Liver (tissue), 9 donors: Measurements from ENCODE around the gene GNB1. TPM values are rescaled to one million over a fixed set of nuclear protein-coding genes. Genes with fewer than 3 reads are reported as not detected.

ENCODE experiments used
- DNase-seq: peaks from one replicate; pipeline ENCODE4 v3.0.0-alpha.2; 2017; ENCODE audit warnings: low spot score
- H3K27ac ChIP-seq, 2 donors: one replicate each; pipeline ENCODE4 v1.7.0; 2013; ENCODE audit warnings: inconsistent platforms in 2 of 2, low read length in 2 of 2, control low read depth in 1 of 2, low read depth in 1 of 2, mild to moderate bottlenecking in 1 of 2
- H3K27me3 ChIP-seq, 4 donors: one replicate each; pipeline versions ENCODE4 v1.6.1 to v1.7.0; 2013; ENCODE audit warnings: low read length in 3 of 4, inconsistent platforms in 1 of 4, mild to moderate bottlenecking in 1 of 4, moderate library complexity in 1 of 4; ENCODE audit not compliant: control insufficient read depth in 4 of 4, insufficient read depth in 4 of 4
- H3K36me3 ChIP-seq, 4 donors: one replicate each; pipeline versions ENCODE4 v1.6.1 to v1.7.0; 2013; ENCODE audit warnings: low read length in 3 of 4, mild to moderate bottlenecking in 3 of 4, low read depth in 1 of 4, moderate library complexity in 1 of 4; ENCODE audit not compliant: control insufficient read depth in 4 of 4, insufficient read depth in 3 of 4
- H3K4me1 ChIP-seq, 4 donors: one replicate each; pipeline versions ENCODE4 v1.6.1 to v1.7.0; 2013; ENCODE audit warnings: low read length in 3 of 4, mild to moderate bottlenecking in 3 of 4, moderate library complexity in 1 of 4; ENCODE audit not compliant: control insufficient read depth in 4 of 4, insufficient read depth in 4 of 4
- H3K4me3 ChIP-seq, 3 donors: one replicate each; pipeline versions ENCODE4 v1.6.1 to v1.7.0; 2013; ENCODE audit warnings: low read length in 3 of 3, control low read depth in 1 of 3, low read depth in 1 of 3, mild to moderate bottlenecking in 1 of 3
- H3K9ac ChIP-seq, 2 donors: one replicate each; pipeline ENCODE4 v1.7.0; 2013; ENCODE audit warnings: low read length in 2 of 2, mild to moderate bottlenecking in 2 of 2, moderate library complexity in 2 of 2, control low read depth in 1 of 2, low read depth in 1 of 2
- H3K9me3 ChIP-seq, 4 donors: one replicate each; pipeline versions ENCODE4 v1.6.1 to v1.7.0; 2013; ENCODE audit warnings: low read length in 3 of 4; ENCODE audit not compliant: control insufficient read depth in 4 of 4
- ATF3 ChIP-seq: IDR thresholded peaks from 2 replicates; pipeline ENCODE4 v1.6.1; 2016; ENCODE audit warnings: antibody characterized with exemption
- CTCF ChIP-seq: fragments of 150-350 bp; IDR thresholded peaks from 2 replicates; pipeline ENCODE4 v1.5.1; 2017; ENCODE audit warnings: improper control_type of control experiment, low read depth, low read length; ENCODE audit not compliant: missing input control
- EGR1 ChIP-seq, 2 donors: IDR thresholded peaks; 2 replicates each; pipeline ENCODE4 v1.6.1; 2016 to 2018; ENCODE audit warnings: antibody characterized with exemption in 2 of 2, low read depth in 2 of 2
- FOXA1 ChIP-seq: IDR thresholded peaks from 2 replicates; pipeline ENCODE4 v1.6.1; 2016; ENCODE audit warnings: antibody characterized with exemption
- GABPA ChIP-seq, 2 donors: IDR thresholded peaks in 1 of 2; conservative IDR thresholded peaks in 1 of 2; 2 replicates each; pipeline ENCODE4 v1.6.1; 2016; ENCODE audit warnings: antibody characterized with exemption in 2 of 2, mild to moderate bottlenecking in 1 of 2, moderate library complexity in 1 of 2
- HNF4A ChIP-seq, 2 donors: conservative IDR thresholded peaks; 2 replicates each; pipeline ENCODE4 v1.6.1; 2016; ENCODE audit warnings: antibody characterized with exemption in 2 of 2, mild to moderate bottlenecking in 2 of 2
- HNF4G ChIP-seq: IDR thresholded peaks from 2 replicates; pipeline ENCODE4 v1.6.1; 2016; ENCODE audit warnings: antibody characterized with exemption
- JUND ChIP-seq, 2 donors: IDR thresholded peaks; 2 replicates each; pipeline ENCODE4 v1.6.1; 2016; ENCODE audit warnings: antibody characterized with exemption in 2 of 2
- NR2F2 ChIP-seq: IDR thresholded peaks from 2 replicates; pipeline ENCODE4 v1.6.1; 2016; ENCODE audit warnings: antibody characterized with exemption
- RAD21 ChIP-seq, 2 donors: IDR thresholded peaks; 2 replicates each; pipeline ENCODE4 v1.6.1; 2016; ENCODE audit warnings: antibody characterized with exemption in 2 of 2, mild to moderate bottlenecking in 2 of 2
- REST ChIP-seq: IDR thresholded peaks from 2 replicates; pipeline ENCODE4 v1.6.1; 2016; ENCODE audit warnings: antibody characterized with exemption, mild to moderate bottlenecking
- RXRA ChIP-seq, 2 donors: IDR thresholded peaks; 2 replicates each; pipeline ENCODE4 v1.6.1; 2017 to 2018; ENCODE audit warnings: antibody characterized with exemption in 2 of 2, mild to moderate bottlenecking in 1 of 2
- SP1 ChIP-seq: IDR thresholded peaks from 2 replicates; pipeline ENCODE4 v1.6.1; 2018; ENCODE audit warnings: antibody characterized with exemption, mild to moderate bottlenecking
- TAF1 ChIP-seq: conservative IDR thresholded peaks from 2 replicates; pipeline ENCODE4 v1.6.1; 2016; ENCODE audit warnings: antibody characterized with exemption, mild to moderate bottlenecking
- YY1 ChIP-seq: IDR thresholded peaks from 2 replicates; pipeline ENCODE4 v1.6.1; 2016; ENCODE audit warnings: antibody characterized with exemption, mild to moderate bottlenecking
- ZBTB33 ChIP-seq: IDR thresholded peaks from 2 replicates; pipeline ENCODE4 v1.6.1; 2016; ENCODE audit warnings: antibody characterized with exemption
- WGBS: extraction: QIAGEN DNeasy Blood & Tissue Kit; methylation state at CpG from one replicate; pipeline ENCODE4 v1.1.7; 2013; 5-methylcytosine and 5-hydroxymethylcytosine counted together
- polyA plus RNA-seq, 2 donors: library from polyadenylated mRNA; stranded (reverse) in 1 of 2; unstranded in 1 of 2; fragments of 200-250 nt in 1 of 2; fragments of >200 nt in 1 of 2; fragmentation: Nextera tagmentation in 1 of 2; extraction: Ambion mirVana in 1 of 2; gene quantifications; one replicate each; pipeline versions ENCODE4 v1.2.1 to v1.2.3, GENCODE V29; 2013 to 2015
- total RNA-seq, 2 donors: library from RNA; depleted of rRNA; stranded (reverse); fragments of >200 nt; gene quantifications; one replicate each; pipeline ENCODE4 v1.2.3, GENCODE V29; 2014
- donor health status: healthy.
- donor health status: healthy.
- donor health status: healthy.
- donor health status: healthy.
- donor health status: healthy.

The GNB1 gene
- total and polyA plus RNA-seq, 4 donors = 22.3 to 68.5 (median 52.7) TPM

GRCh38 chr1:1835546-1835945, 55.3 kb downstream of the GNB1 start:
- Histone ChIP-seq H3K36me3 (peaks cover 0 to 11% (median 3%) of the 10 kb centered on the region in 4 donors), H3K27ac (no peak overlapping the region), H3K9ac (no peak overlapping the region), H3K9me3 (no peaks in the 10 kb centered on the region), H3K27me3 (no peaks in the 10 kb centered on the region), H3K4me3 (no peak overlapping the region), H3K4me1 (peaks cover 0 to 11% (median 4%) of the 10 kb centered on the region in 4 donors)
- 95% methylated on average over 3 of the region's 3 CpGs for WGBS
- no peak for TF ChIP-seq SP1
- TF ChIP-seq FOXA1 = no peak
- TF ChIP-seq HNF4G = no peak
- TF ChIP-seq RAD21 (IDR thresholded peaks at IDR 0.05) = no peak
- no peak for TF ChIP-seq CTCF
- no peak for TF ChIP-seq TAF1
- no peak for TF ChIP-seq EGR1 (IDR thresholded peaks at IDR 0.05; ENCODE audit: low read depth in 2 of 2)
- no peak for TF ChIP-seq JUND (IDR thresholded peaks at IDR 0.05)
- TF ChIP-seq RXRA (IDR thresholded peaks at IDR 0.05) = no peak
- TF ChIP-seq REST = no peak
- no peak for TF ChIP-seq ZBTB33
- no peak for TF ChIP-seq HNF4A (conservative IDR thresholded peaks at IDR 0.05)
- no peak for TF ChIP-seq GABPA (IDR thresholded peaks at IDR 0.05 in 1 of 2, conservative IDR thresholded peaks at IDR 0.05 in 1 of 2)
- TF ChIP-seq YY1 = no peak
- TF ChIP-seq NR2F2 = no peak
- no peak for TF ChIP-seq ATF3
- DNase-seq = no peak

GRCh38 chr1:1833916-1834325, 57.0 kb downstream of the GNB1 start:
- WGBS = 48% methylated on average over 6 of the region's 6 CpGs

More at GRCh38 chr1:1833916-1834325, 57.0 kb downstream of the GNB1 start:
- Histone ChIP-seq H3K9ac (no peak overlapping the region), H3K27ac (no peak overlapping the region), H3K36me3 (peaks cover 0 to 11% (median 2%) of the 10 kb centered on the region in 4 donors), H3K4me1 (peaks cover 0 to 11% (median 2%) of the 10 kb centered on the region in 4 donors), H3K4me3 (no peak overlapping the region), H3K27me3 (no peaks in the 10 kb centered on the region), H3K9me3 (no peaks in the 10 kb centered on the region)
- no peak for TF ChIP-seq TAF1
- no peak for TF ChIP-seq CTCF
- no peak for TF ChIP-seq HNF4A (conservative IDR thresholded peaks at IDR 0.05)
- no peak for TF ChIP-seq ZBTB33
- no peak for TF ChIP-seq EGR1 (IDR thresholded peaks at IDR 0.05; ENCODE audit: low read depth in 2 of 2)
- TF ChIP-seq RAD21 (IDR thresholded peaks at IDR 0.05) = no peak
- TF ChIP-seq GABPA (IDR thresholded peaks at IDR 0.05 in 1 of 2, conservative IDR thresholded peaks at IDR 0.05 in 1 of 2) = no peak
- DNase-seq = no peak
